SK-N-SH treated with all-trans-retinoic acid at 6 μM for 48 hours (cell line): ENCODE results near the gene CDKN2AIP.

Experiments used
- OSR1 ChIP-seq: fragments of 250-450 bp; sonication (Bioruptor Pico); IDR thresholded peaks from 2 replicates; pipeline ENCODE4 v1.8.0; 2022; ENCODE audit warnings: moderate library complexity, mild to moderate bottlenecking, inconsistent platforms
- TOX ChIP-seq: fragments of 250-450 bp; sonication (Bioruptor Pico); IDR thresholded peaks from 2 replicates; pipeline ENCODE4 v1.8.0; 2021; ENCODE audit warnings: mild to moderate bottlenecking, moderate library complexity, borderline replicate concordance

- no peak for TF ChIP-seq OSR1 (CRISPR knock-in tag)
- no peak for TF ChIP-seq TOX (CRISPR knock-in tag)
Measured at GRCh38 chr4:183416879-183417755, 27.3 kb upstream of the CDKN2AIP start.
